ENCODE results near the gene TENM3. TPM values are rescaled to one million over a fixed set of nuclear protein-coding genes. Genes with fewer than 3 reads are reported as not detected.

TENM3 gene
- total RNA-seq, 2 experiments from 2014 or later = not detected

DNA sequence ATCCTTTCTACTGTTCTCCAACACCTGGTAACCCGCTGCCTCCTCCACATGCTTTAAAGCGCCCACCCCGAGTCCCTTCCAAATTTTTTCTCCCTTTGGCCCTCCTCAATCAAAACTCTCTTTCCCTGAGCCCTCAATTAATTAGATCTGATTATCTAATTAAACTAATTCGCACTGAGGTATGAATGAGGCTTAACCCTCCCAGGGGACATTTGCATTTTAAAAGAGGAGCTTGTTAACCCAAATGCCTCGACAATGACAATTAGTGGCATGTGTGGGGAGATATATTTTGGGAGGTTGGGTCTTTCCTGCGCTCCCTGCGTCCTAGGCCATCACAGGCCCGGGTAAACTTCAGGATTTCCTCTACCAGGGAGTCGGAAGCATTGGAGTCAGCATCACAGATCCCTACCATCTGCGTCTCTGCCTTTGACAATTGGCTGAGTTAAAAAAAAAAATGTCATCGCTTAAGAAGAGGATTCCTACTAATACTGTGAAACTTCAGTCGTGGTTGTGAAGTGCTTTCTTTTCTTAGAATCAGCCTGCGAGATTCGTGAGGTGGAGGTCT, 50.6 kb downstream of the TENM3 start:
- Mint-ChIP-seq H3K9me3 (peaks cover 1% of the 10 kb centered on the region), H3K36me3 (no peaks in the 10 kb centered on the region), H3K27ac (no peak overlapping the region), H3K4me1 (no peaks in the 10 kb centered on the region), H3K27me3 (no peaks in the 10 kb centered on the region), H3K4me3 (no peak overlapping the region)
- ATAC-seq (ENCODE audit: low read depth) = no peak
- POLR2A ChIA-PET = no interaction called here
- DNase-seq = no peak

DNA sequence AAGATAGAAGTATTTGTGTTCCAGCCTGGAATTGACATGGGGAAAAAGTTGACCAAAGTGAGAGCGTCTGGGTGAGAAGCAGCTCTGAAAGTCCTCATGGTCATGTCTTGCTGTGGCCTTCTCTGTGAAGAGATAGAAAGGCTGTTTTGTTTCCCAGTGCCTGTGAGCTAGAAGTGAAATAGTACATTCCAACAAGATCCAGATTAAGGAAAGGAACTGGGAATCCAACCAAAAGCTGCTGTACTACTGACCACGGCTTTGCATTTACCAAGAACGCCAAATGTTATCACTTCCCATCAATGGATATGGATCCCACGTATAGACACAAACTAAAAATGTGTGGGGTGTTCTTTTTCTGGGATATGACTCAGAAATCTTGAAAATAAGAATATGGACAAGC, 51.2 kb downstream of the TENM3 start:
- H3K27ac Mint-ChIP-seq = no peak overlapping the region
- DNase-seq = no peak
- no peaks in the 10 kb centered on the region for H3K27me3 Mint-ChIP-seq
- H3K4me1 Mint-ChIP-seq = no peaks in the 10 kb centered on the region
- peaks cover 1% of the 10 kb centered on the region for H3K9me3 Mint-ChIP-seq
- POLR2A ChIA-PET = no interaction called here
- no peak overlapping the region for H3K4me3 Mint-ChIP-seq
- no peaks in the 10 kb centered on the region for H3K36me3 Mint-ChIP-seq
- ATAC-seq (ENCODE audit: low read depth) = no peak

DNA sequence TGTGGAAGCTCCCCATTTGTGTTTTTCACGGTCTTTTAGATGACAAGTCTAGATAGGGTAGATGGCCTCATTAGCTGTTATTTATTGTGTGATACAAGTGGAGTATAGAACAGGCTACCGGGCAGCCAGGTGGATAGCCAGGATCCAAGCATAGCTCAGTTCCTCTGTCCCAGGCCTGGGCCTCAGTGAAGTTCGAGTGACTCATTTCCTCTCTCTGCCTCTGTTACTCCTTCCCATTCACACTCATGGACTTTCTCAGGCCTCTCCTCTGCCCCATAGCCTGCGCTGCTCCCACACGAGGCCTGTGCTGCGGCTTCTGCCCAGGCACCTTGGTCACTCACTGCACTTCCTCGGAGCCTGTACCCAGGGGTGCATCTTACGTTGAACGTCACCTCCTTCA, 54.5 kb downstream of the TENM3 start:
- no peaks in the 10 kb centered on the region for H3K36me3 Mint-ChIP-seq
- no peak overlapping the region for H3K4me3 Mint-ChIP-seq

DNA sequence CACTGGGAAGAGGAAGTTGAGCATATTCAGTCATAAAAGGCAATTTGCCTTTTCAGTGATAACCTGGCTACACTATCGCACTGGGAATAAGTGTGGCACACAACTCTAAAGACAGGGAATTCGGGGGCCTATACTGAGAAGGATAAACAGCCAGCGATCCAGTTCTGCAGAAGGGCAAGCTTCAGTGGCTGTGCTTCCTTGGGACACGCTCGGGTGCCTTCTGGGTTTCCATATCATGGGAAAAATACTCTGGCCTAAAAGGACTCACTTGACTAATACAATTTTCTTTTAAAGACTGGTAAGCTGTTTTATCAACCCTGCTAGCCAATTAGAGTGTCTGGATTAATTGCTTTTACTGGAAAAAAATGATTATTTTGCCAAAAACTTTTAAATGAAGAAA, 58.5 kb downstream of the TENM3 start:
- Mint-ChIP-seq H3K4me3 (no peak overlapping the region), H3K9me3 (peaks cover 1% of the 10 kb centered on the region), H3K4me1 (no peaks in the 10 kb centered on the region), H3K27ac (no peak overlapping the region), H3K36me3 (no peaks in the 10 kb centered on the region), H3K27me3 (no peaks in the 10 kb centered on the region)
- ATAC-seq (ENCODE audit: low read depth) (no peak), DNase-seq (no peak)
- POLR2A ChIA-PET = no interaction called here

More for the DNA sequence above, 54.5 kb downstream of the TENM3 start:
- Mint-ChIP-seq H3K4me1 (no peaks in the 10 kb centered on the region), H3K27ac (no peak overlapping the region), H3K27me3 (no peaks in the 10 kb centered on the region), H3K9me3 (peaks cover 1% of the 10 kb centered on the region)
- POLR2A ChIA-PET = no interaction called here
- DNase-seq (no peak), ATAC-seq (ENCODE audit: low read depth) (no peak)

DNA sequence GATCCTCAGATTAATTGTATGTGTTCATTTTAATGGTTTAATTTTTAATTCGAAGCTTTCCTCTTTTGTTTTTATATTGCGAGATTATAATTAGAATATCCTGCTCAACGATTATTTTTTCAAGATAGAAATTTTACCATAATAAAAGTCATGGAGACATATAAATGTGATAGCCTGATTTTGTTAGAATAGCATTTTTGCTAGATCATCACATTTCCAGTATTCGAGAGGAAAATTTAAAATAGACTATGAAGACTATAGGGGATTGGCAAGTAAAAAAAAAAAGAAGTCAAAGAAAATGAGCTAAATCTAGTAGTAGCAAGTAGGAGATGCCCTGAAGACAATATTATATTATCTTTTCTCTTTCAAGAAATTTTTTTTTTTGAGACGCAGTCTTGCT, 60.6 kb downstream of the TENM3 start:
- Mint-ChIP-seq H3K27me3 (no peaks in the 10 kb centered on the region), H3K27ac (no peak overlapping the region), H3K9me3 (no peaks in the 10 kb centered on the region), H3K4me3 (no peak overlapping the region), H3K36me3 (no peaks in the 10 kb centered on the region), H3K4me1 (no peaks in the 10 kb centered on the region)
- no peak for DNase-seq
- no peak for ATAC-seq (ENCODE audit: low read depth)
- POLR2A ChIA-PET = no interaction called here

DNA sequence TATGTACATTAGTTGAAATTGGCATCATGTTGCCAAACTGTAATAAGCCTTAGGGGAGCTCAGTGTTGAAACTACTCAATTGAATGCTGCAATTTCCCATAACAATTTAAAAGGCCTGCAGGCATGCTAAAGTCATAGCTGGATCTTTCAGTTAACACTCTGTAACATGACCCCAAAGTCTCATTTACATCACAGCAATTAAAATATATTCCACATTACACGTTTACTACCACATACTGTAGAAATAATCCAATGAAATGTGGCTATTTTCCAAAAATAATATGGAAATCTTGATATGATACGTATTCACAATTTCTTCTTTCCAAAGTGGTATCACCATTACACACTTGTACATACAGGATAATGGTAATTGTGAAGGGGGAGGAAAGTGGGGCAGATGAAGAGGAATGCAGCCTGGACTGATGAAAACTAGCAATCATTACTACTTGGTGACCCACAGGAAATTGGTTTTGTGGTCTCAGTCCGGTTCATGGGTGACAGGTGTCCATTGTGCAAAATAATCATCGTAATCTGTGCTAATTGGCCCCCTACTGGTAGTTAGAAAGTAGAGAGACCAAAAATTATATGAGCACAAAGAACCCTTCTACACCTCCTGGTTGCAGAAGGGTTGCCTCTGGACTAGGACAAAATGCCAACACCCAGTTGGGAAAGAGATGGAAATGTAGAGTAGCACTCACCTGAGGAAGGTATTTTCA, 63.7 kb downstream of the TENM3 start:
- Mint-ChIP-seq H3K4me3 (no peak overlapping the region), H3K27me3 (no peaks in the 10 kb centered on the region), H3K27ac (no peak overlapping the region), H3K4me1 (no peaks in the 10 kb centered on the region), H3K36me3 (no peaks in the 10 kb centered on the region), H3K9me3 (no peaks in the 10 kb centered on the region)
- POLR2A ChIA-PET = no interaction called here
- ATAC-seq (ENCODE audit: low read depth) (no peak), DNase-seq (no peak)

DNA sequence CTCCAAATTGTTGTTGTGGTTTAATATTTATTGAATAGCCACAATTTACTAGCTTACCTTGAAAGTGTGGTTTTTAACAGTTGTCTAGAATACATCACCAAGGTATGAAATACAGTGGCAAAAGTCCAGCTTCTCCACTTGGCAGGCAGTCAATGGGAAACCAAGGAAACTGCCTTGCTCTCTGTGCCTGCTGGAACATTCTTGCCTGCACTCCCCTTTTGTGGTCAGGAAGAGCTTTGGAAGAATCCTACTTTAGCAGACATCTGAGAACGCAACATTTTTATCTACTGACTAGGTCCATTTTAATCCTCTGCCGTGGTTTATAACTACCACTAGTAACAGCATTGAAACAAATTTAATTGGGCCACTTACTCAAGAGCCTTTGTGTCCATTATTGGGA, 64.5 kb downstream of the TENM3 start:
- no peak overlapping the region for H3K4me3 Mint-ChIP-seq
- ATAC-seq (ENCODE audit: low read depth) (no peak), DNase-seq (no peak)
- no peaks in the 10 kb centered on the region for H3K4me1 Mint-ChIP-seq
- no peaks in the 10 kb centered on the region for H3K9me3 Mint-ChIP-seq
- no peaks in the 10 kb centered on the region for H3K36me3 Mint-ChIP-seq
- no peak overlapping the region for H3K27ac Mint-ChIP-seq
- POLR2A ChIA-PET = no interaction called here
- no peaks in the 10 kb centered on the region for H3K27me3 Mint-ChIP-seq

DNA sequence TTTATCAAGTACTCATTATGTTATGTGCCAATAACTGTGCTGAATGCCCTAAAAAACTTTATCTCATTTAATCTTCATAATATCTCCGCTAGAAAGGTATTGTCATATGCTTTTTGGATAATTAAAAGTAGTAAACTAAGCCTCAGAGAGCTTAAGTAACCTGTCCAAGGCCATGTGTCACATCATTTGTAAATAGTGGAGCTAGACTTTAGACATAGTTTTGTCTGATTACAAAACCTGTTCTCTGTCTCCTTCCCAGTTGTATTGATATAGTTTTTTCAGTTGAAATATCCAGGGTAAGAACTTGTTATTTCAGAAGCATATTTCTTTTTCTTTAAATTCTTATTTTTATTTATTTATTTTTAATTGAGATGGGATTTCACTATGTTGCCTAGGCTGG, 66.7 kb downstream of the TENM3 start:
- peaks cover 2% of the 10 kb centered on the region for H3K9me3 Mint-ChIP-seq
- ATAC-seq (ENCODE audit: low read depth) (no peak), DNase-seq (no peak)
- H3K4me3 Mint-ChIP-seq = no peak overlapping the region
- no peaks in the 10 kb centered on the region for H3K27me3 Mint-ChIP-seq
- no peak overlapping the region for H3K27ac Mint-ChIP-seq
- no peaks in the 10 kb centered on the region for H3K4me1 Mint-ChIP-seq
- H3K36me3 Mint-ChIP-seq = no peaks in the 10 kb centered on the region
- POLR2A ChIA-PET = no interaction called here

DNA sequence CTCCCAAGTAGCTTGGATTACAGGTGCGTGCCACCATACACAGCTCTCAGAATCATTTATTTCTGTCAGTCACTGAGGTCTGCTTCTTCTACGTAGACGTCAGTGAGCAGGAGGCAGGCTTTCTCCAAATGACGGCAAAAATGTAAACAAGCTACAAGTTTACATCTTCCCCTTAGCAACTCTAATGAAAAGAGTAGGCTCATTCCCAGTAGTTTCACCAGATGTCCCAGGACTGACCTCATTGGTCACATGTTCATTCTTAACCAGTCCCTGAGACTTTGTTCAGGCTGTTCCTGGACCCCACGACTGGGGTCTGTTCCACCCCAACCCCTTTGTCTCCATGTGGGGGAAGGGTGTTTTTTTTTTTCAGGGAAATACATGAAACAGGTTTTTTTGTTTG, 67.1 kb downstream of the TENM3 start:
- H3K4me3 Mint-ChIP-seq = no peak overlapping the region
- peaks cover 2% of the 10 kb centered on the region for H3K9me3 Mint-ChIP-seq
- DNase-seq (no peak), ATAC-seq (ENCODE audit: low read depth) (no peak)
- H3K4me1 Mint-ChIP-seq = no peaks in the 10 kb centered on the region
- H3K36me3 Mint-ChIP-seq = no peaks in the 10 kb centered on the region
- H3K27me3 Mint-ChIP-seq = no peaks in the 10 kb centered on the region
- POLR2A ChIA-PET = no interaction called here
- H3K27ac Mint-ChIP-seq = no peak overlapping the region

DNA sequence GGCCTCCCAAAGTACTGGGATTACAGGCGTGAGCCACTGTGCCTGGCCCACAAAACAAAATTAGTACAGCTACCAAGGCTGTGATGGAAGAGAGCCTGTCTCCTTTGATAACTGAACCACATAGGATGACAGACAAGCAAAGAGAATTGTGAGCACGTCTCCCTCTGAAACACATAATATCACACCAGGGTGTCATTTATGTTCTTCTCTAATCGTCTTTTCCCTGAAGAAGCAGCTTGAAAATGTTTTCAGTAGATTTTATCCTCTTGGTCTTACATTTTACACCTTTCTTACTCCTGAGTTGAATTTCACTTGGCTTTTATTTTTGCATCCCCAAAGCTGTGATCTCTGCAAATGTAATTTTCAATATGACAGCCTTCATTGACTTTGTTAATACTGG, 67.8 kb downstream of the TENM3 start:
- H3K4me3 Mint-ChIP-seq = no peak overlapping the region
- ATAC-seq (ENCODE audit: low read depth) (no peak), DNase-seq (no peak)
- H3K9me3 Mint-ChIP-seq = peaks cover 6% of the 10 kb centered on the region
- H3K27ac Mint-ChIP-seq = no peak overlapping the region
- no peaks in the 10 kb centered on the region for H3K36me3 Mint-ChIP-seq
- POLR2A ChIA-PET = no interaction called here
- H3K27me3 Mint-ChIP-seq = no peaks in the 10 kb centered on the region
- H3K4me1 Mint-ChIP-seq = no peaks in the 10 kb centered on the region

DNA sequence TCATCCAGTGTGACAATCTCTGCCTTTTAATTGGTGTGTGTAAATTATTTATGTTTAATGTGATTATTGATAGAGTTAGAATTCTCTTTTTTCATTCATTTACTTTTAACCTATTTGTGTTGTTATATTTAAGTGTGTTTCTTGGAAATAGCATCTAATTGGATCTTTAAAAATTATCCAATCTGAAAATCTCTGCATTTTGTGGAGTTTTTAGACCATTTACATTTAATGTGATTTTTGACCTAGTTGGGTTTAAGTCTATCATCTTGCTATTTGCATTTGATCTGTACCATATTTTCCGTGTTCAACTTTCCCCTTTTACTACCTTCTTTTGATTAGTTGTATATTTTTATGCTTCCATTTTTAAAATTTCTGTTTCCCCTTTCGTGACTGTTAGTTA, 71.3 kb downstream of the TENM3 start:
- H3K27ac Mint-ChIP-seq = no peak overlapping the region
- no peaks in the 10 kb centered on the region for H3K27me3 Mint-ChIP-seq
- H3K36me3 Mint-ChIP-seq = no peaks in the 10 kb centered on the region
- H3K4me3 Mint-ChIP-seq = no peak overlapping the region
- DNase-seq (no peak), ATAC-seq (ENCODE audit: low read depth) (no peak)
- H3K4me1 Mint-ChIP-seq = no peaks in the 10 kb centered on the region
- POLR2A ChIA-PET = no interaction called here
- peaks cover 6% of the 10 kb centered on the region for H3K9me3 Mint-ChIP-seq

DNA sequence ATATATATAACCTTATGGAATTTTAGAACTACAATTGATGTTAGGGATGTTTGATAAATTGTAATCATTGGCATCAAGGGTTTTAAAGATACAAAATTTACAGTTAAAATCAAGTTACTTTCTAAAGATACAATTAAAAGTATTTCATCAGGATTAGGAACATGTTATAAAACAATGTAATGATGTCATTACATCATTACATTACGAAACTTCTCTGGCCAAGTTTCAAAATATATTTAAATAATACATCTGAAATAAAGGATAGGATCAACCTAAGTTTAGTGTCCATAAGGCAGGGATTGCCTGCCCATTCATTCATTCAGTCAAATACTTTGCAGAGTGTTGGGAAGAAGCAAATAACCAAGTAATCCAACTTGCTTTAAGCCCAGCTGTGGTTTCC, 75.1 kb downstream of the TENM3 start:
- no peak for ATAC-seq (ENCODE audit: low read depth)

DNA sequence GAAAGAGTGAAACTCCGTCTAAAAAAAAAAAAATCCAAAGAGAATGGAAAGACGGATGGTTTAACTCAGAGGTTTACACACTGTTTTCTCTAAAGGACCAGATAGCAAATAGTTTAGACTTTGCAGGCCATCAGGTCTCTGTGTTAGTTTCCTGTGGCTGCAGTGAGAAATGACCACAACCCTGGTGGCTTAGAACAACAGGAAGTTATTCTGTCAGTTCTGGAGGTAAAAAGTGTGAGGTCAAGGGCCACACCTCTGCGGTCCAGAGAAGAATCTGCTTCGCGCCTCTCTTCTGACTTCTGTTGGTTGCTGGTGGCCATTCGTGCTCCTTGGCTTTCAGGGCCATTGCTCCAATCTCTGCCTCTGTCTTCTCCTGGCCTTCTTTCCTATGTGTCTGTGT, 76.9 kb downstream of the TENM3 start:
- Mint-ChIP-seq H3K27me3 (no peaks in the 10 kb centered on the region), H3K9me3 (peaks cover 7% of the 10 kb centered on the region), H3K4me3 (no peak overlapping the region), H3K36me3 (no peaks in the 10 kb centered on the region), H3K4me1 (no peaks in the 10 kb centered on the region), H3K27ac (no peak overlapping the region)
- ATAC-seq (ENCODE audit: low read depth) (no peak), DNase-seq (no peak)
- POLR2A ChIA-PET = no interaction called here

More for the DNA sequence above, 75.1 kb downstream of the TENM3 start:
- no peaks in the 10 kb centered on the region for H3K36me3 Mint-ChIP-seq
- no peak for DNase-seq
- POLR2A ChIA-PET = no interaction called here
- H3K27ac Mint-ChIP-seq = no peak overlapping the region
- peaks cover 9% of the 10 kb centered on the region for H3K9me3 Mint-ChIP-seq
- no peaks in the 10 kb centered on the region for H3K27me3 Mint-ChIP-seq
- H3K4me1 Mint-ChIP-seq = no peaks in the 10 kb centered on the region
- no peak overlapping the region for H3K4me3 Mint-ChIP-seq

DNA sequence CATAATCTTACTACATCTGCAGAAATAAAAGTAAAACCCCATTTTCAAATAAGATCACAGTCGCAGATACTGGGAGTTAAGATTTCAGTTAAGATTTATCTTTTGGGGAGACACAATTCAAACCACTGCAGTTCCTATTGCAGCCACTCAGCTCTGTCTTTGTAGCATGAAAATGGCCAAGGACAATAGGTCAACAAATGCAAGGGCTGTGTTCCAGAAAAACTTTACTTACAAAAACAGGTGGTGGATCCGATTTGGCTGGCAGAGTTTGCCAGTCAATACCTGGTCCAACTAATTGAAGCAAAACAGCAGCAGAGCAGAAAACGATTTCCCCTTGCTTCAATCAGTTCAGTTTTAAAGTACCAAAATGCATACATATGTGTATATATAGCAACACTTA, 77.4 kb downstream of the TENM3 start:
- no peaks in the 10 kb centered on the region for H3K4me1 Mint-ChIP-seq
- no peaks in the 10 kb centered on the region for H3K27me3 Mint-ChIP-seq
- ATAC-seq (ENCODE audit: low read depth) (no peak), DNase-seq (no peak)
- H3K36me3 Mint-ChIP-seq = no peaks in the 10 kb centered on the region
- POLR2A ChIA-PET = no interaction called here
- peaks cover 6% of the 10 kb centered on the region for H3K9me3 Mint-ChIP-seq
- H3K4me3 Mint-ChIP-seq = no peak overlapping the region
- H3K27ac Mint-ChIP-seq = no peak overlapping the region

DNA sequence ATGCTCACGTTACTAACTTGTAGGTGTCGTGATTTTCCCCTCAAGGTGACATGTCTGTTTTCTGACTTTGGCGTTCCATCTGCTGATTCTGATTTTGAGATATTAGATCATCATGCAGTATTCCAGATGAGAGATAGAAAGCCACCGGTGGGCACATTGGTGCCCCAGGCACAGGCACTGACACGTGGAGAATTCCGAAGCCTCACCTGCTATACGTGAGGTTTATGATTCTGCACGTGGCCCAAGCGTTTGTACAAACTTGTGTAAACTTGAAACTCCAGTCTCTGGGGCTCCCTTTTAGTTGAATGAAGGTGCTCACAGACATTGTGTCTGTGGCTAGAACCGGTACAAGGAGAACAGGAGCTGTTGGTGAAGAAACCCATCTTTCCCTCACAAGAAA, 81.1 kb downstream of the TENM3 start:
- no peaks in the 10 kb centered on the region for H3K27me3 Mint-ChIP-seq
- no peak for ATAC-seq (ENCODE audit: low read depth)
- H3K36me3 Mint-ChIP-seq = no peaks in the 10 kb centered on the region

More for the DNA sequence above, 81.1 kb downstream of the TENM3 start:
- H3K27ac Mint-ChIP-seq = no peak overlapping the region
- H3K4me3 Mint-ChIP-seq = no peak overlapping the region
- H3K4me1 Mint-ChIP-seq = no peaks in the 10 kb centered on the region
- no peak for DNase-seq
- POLR2A ChIA-PET = no interaction called here
- peaks cover 3% of the 10 kb centered on the region for H3K9me3 Mint-ChIP-seq

Measured in activated naive CD8-positive, alpha-beta T cell treated with anti-CD3 and anti-CD28 coated beads, Interleukin-2, amount 10 ng/mL, durations not matched to agents 7 days and 5 days (primary cell).